Measurements from ENCODE around the gene TAB2.

GRCh38 chr6:149316740-149317643 lies 520 bp upstream of the TAB2 start:
- TF ChIP-seq, protein P1, sequence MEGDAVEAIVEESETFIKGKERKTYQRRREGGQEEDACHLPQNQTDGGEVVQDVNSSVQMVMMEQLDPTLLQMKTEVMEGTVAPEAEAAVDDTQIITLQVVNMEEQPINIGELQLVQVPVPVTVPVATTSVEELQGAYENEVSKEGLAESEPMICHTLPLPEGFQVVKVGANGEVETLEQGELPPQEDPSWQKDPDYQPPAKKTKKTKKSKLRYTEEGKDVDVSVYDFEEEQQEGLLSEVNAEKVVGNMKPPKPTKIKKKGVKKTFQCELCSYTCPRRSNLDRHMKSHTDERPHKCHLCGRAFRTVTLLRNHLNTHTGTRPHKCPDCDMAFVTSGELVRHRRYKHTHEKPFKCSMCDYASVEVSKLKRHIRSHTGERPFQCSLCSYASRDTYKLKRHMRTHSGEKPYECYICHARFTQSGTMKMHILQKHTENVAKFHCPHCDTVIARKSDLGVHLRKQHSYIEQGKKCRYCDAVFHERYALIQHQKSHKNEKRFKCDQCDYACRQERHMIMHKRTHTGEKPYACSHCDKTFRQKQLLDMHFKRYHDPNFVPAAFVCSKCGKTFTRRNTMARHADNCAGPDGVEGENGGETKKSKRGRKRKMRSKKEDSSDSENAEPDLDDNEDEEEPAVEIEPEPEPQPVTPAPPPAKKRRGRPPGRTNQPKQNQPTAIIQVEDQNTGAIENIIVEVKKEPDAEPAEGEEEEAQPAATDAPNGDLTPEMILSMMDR (IDR thresholded peaks at IDR 0.05; ENCODE audit: insufficient read depth, low read depth, low read length) = no peak
- no peak for TF ChIP-seq EZH2 (IDR thresholded peaks at IDR 0.05; ENCODE audit: insufficient read depth, low read length)
